ENCODE measurements around the gene LST1. TPM values are rescaled to one million over a fixed set of nuclear protein-coding genes. Genes with fewer than 3 reads are reported as not detected.

Gene LST1
- total RNA-seq, 1 experiment from 2014 or later: not detected

DNA sequence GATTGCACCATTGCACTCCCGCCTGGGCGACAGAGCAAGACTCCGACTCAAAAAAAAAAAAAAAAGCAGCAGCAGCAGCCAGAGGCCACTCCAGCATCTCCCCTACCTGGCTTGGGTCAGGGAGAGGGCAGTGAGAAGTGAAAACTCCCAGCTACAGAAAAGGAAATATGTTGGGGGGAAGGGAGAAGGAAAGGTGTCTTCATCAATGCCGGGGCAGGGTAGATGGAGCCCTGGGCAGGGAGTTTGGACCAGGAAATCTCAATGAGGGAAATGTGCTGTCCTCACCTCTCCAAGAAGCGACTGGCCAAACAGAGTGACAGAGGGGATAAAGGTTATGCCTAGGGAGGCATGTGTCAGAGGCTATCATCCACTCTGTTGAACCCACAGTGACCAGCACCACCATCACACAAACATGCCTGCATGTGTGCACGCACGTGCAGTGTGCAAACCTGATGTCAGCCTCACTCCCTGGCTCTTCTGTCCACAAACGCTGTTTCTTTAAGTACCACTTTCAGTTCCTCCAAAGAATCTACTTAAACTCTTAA, 28.1 kb downstream of the LST1 start:
- 0 out of 2 replicates have a peak, but pooled peaks cover 3% of the 10 kb centered on the region for H3K4me1 ChIP-seq (ENCODE audit: control insufficient read depth, insufficient read depth, low read length)
- BruUV-seq (replicated peaks): no TSS peak
- TF ChIP-seq, protein P1, sequence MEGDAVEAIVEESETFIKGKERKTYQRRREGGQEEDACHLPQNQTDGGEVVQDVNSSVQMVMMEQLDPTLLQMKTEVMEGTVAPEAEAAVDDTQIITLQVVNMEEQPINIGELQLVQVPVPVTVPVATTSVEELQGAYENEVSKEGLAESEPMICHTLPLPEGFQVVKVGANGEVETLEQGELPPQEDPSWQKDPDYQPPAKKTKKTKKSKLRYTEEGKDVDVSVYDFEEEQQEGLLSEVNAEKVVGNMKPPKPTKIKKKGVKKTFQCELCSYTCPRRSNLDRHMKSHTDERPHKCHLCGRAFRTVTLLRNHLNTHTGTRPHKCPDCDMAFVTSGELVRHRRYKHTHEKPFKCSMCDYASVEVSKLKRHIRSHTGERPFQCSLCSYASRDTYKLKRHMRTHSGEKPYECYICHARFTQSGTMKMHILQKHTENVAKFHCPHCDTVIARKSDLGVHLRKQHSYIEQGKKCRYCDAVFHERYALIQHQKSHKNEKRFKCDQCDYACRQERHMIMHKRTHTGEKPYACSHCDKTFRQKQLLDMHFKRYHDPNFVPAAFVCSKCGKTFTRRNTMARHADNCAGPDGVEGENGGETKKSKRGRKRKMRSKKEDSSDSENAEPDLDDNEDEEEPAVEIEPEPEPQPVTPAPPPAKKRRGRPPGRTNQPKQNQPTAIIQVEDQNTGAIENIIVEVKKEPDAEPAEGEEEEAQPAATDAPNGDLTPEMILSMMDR (IDR thresholded peaks at IDR 0.05): no peak
- TF ChIP-seq, protein P2, sequence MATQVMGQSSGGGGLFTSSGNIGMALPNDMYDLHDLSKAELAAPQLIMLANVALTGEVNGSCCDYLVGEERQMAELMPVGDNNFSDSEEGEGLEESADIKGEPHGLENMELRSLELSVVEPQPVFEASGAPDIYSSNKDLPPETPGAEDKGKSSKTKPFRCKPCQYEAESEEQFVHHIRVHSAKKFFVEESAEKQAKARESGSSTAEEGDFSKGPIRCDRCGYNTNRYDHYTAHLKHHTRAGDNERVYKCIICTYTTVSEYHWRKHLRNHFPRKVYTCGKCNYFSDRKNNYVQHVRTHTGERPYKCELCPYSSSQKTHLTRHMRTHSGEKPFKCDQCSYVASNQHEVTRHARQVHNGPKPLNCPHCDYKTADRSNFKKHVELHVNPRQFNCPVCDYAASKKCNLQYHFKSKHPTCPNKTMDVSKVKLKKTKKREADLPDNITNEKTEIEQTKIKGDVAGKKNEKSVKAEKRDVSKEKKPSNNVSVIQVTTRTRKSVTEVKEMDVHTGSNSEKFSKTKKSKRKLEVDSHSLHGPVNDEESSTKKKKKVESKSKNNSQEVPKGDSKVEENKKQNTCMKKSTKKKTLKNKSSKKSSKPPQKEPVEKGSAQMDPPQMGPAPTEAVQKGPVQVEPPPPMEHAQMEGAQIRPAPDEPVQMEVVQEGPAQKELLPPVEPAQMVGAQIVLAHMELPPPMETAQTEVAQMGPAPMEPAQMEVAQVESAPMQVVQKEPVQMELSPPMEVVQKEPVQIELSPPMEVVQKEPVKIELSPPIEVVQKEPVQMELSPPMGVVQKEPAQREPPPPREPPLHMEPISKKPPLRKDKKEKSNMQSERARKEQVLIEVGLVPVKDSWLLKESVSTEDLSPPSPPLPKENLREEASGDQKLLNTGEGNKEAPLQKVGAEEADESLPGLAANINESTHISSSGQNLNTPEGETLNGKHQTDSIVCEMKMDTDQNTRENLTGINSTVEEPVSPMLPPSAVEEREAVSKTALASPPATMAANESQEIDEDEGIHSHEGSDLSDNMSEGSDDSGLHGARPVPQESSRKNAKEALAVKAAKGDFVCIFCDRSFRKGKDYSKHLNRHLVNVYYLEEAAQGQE (IDR thresholded peaks at IDR 0.05; ENCODE audit: insufficient read depth in 1 of 2, low read depth in 2 of 2, low read length in 1 of 2): no peak
- TF ChIP-seq POLR2AphosphoS5 (IDR thresholded peaks at IDR 0.05; ENCODE audit: low read depth, low read length) (no peak), TCF7L2 (IDR thresholded peaks at IDR 0.05; ENCODE audit: low read depth, low read length) (no peak), SIN3A (IDR thresholded peaks at IDR 0.05; ENCODE audit: borderline replicate concordance, insufficient read depth, low read depth, low read length) (no peak)
- H3K36me3 ChIP-seq (ENCODE audit: control insufficient read depth, insufficient read depth, low read length): no peaks in the 10 kb centered on the region
- ATAC-seq: no peak
- ChIA-PET POLR2A (no interaction called here), CTCF (interaction anchor here (0.8 kb wide), 1 partner anchor 862 kb away, joined by 3 read pairs; no protein-coding TSS in a partner anchor)
- in situ Hi-C loops (cut with HindIII; ENCODE audit: low pct_unique_long_range_greater_than_20kb, low sequenced_read_pairs): no loop called here
- H3K4me3 ChIP-seq (ENCODE audit: low read depth in 2 of 2, low read length in 2 of 2): no peak overlapping the region
- intact Hi-C loops (cut with micrococcal nuclease; ENCODE audit: unreplicated experiment): no loop called here
- H3K27ac ChIP-seq (ENCODE audit: low read length): no peak overlapping the region
- no peak for DNase-seq (ENCODE audit: low read depth, low spot score)
- H3K9me3 ChIP-seq (ENCODE audit: control insufficient read depth, insufficient read depth, low read depth, low read length): no peaks in the 10 kb centered on the region
- no peaks in the 10 kb centered on the region for H3K27me3 ChIP-seq (ENCODE audit: control insufficient read depth, insufficient read depth, low read length)

- Histone ChIP-seq H3K4me1 (ENCODE audit: control insufficient read depth, insufficient read depth, low read length) (0 out of 2 replicates have a peak, but pooled peaks cover 3% of the 10 kb centered on the region), H3K27ac (ENCODE audit: low read length) (no peak within 1 kb of the TSS), H3K27me3 (ENCODE audit: control insufficient read depth, insufficient read depth, low read length) (no peaks in the 10 kb centered on the region), H3K4me3 (ENCODE audit: low read depth in 2 of 2, low read length in 2 of 2) (no peak within 1 kb of the TSS), H3K9me3 (ENCODE audit: control insufficient read depth, insufficient read depth, low read depth, low read length) (no peaks in the 10 kb centered on the region), H3K36me3 (ENCODE audit: control insufficient read depth, insufficient read depth, low read length) (no peaks in the 10 kb centered on the region)
- DNase-seq (ENCODE audit: low read depth, low spot score): no peak
- TF ChIP-seq, protein P2 (IDR thresholded peaks at IDR 0.05; ENCODE audit: insufficient read depth in 1 of 2, low read depth in 2 of 2, low read length in 1 of 2): no peak
- TF ChIP-seq SIN3A (IDR thresholded peaks at IDR 0.05; ENCODE audit: borderline replicate concordance, insufficient read depth, low read depth, low read length): no peak
- TF ChIP-seq, protein P1 (IDR thresholded peaks at IDR 0.05): no peak
- no peak for TF ChIP-seq TCF7L2 (IDR thresholded peaks at IDR 0.05; ENCODE audit: low read depth, low read length)
- TF ChIP-seq POLR2AphosphoS5 (IDR thresholded peaks at IDR 0.05; ENCODE audit: low read depth, low read length): no peak
- CTCF ChIA-PET: interaction anchor here (0.6 kb wide), 1 partner anchor 173 kb away, joined by 3 read pairs; no protein-coding TSS in a partner anchor
- no peak for ATAC-seq
- no TSS peak for BruUV-seq (replicated peaks)
- POLR2A ChIA-PET: no interaction called here
- intact Hi-C loops (cut with micrococcal nuclease; ENCODE audit: unreplicated experiment): no loop called here
- in situ Hi-C loops (cut with HindIII; ENCODE audit: low pct_unique_long_range_greater_than_20kb, low sequenced_read_pairs): no loop called here
These were observed 28.9 kb downstream of the LST1 start, which contains the start of gene AIF1 for GRCh38 chr6:31614684-31615578. Gene AIF1, plus strand, starts transcription at chr6:31615234. Its CDS starts 96 bp downstream, at chr6:31615330.
